H9 (cell line): ENCODE results near the gene NAE1. TPM values are rescaled to one million over a fixed set of nuclear protein-coding genes. Genes with fewer than 3 reads are reported as not detected.

Source experiments
- DNase-seq: peaks from one replicate; pipeline ENCODE4 v3.0.0-alpha.2; 2017
- H2AFZ ChIP-seq: one replicate; pipeline ENCODE4 v1.6.1; 2013; ENCODE audit warnings: mild to moderate bottlenecking, low read length, control low read depth, moderate library complexity
- H2AK5ac ChIP-seq: 2 replicates; pipeline ENCODE4 v1.6.1; 2013; ENCODE audit warnings: low read length, control low read depth, mixed read lengths; ENCODE audit not compliant: insufficient read length
- H2BK120ac ChIP-seq: one replicate; pipeline ENCODE4 v1.6.1; 2013; ENCODE audit warnings: low read depth, mild to moderate bottlenecking, low read length, control low read depth, inconsistent platforms; ENCODE audit not compliant: poor library complexity, severe bottlenecking
- H2BK12ac ChIP-seq: 2 replicates; pipeline ENCODE4 v1.6.1; 2013; ENCODE audit warnings: low read length, control low read depth, mixed read lengths, low read depth; ENCODE audit not compliant: insufficient read length
- H2BK15ac ChIP-seq: 2 replicates; pipeline ENCODE4 v1.6.1; 2013; ENCODE audit warnings: low read depth, low read length, control low read depth
- H2BK20ac ChIP-seq: one replicate; pipeline ENCODE4 v1.6.1; 2013; ENCODE audit warnings: low read depth, mild to moderate bottlenecking, low read length, control low read depth, inconsistent platforms; ENCODE audit not compliant: poor library complexity, severe bottlenecking
- H2BK5ac ChIP-seq: 2 replicates; pipeline ENCODE4 v1.6.1; 2013; ENCODE audit warnings: low read length, control low read depth, mixed read lengths; ENCODE audit not compliant: insufficient read length
- H3K14ac ChIP-seq: 2 replicates; pipeline ENCODE4 v1.6.1; 2013; ENCODE audit warnings: low read length, control low read depth; ENCODE audit not compliant: insufficient read depth
- H3K18ac ChIP-seq: 2 replicates; pipeline ENCODE4 v1.6.1; 2013; ENCODE audit warnings: low read depth, mild to moderate bottlenecking, mixed read lengths, low read length, control low read depth; ENCODE audit not compliant: insufficient read length
- H3K23ac ChIP-seq: 2 replicates; pipeline ENCODE4 v1.6.1; 2013; ENCODE audit warnings: low read length, control low read depth, mixed read lengths, low read depth; ENCODE audit not compliant: insufficient read length
- H3K23me2 ChIP-seq: 2 replicates; pipeline ENCODE4 v1.6.1; 2013; ENCODE audit warnings: low read depth, mild to moderate bottlenecking, mixed read lengths, low read length, control low read depth; ENCODE audit not compliant: insufficient read length, poor library complexity, severe bottlenecking
- H3K27ac ChIP-seq: 2 replicates; pipeline ENCODE4 v1.5.1; 2013; ENCODE audit warnings: low read length, control low read depth, mixed read lengths, low read depth; ENCODE audit not compliant: insufficient read length
- H3K27me3 ChIP-seq: 2 replicates; pipeline ENCODE4 v1.6.1; 2013; ENCODE audit warnings: low read length, control low read depth, inconsistent platforms; ENCODE audit not compliant: insufficient read depth
- H3K4ac ChIP-seq: 2 replicates; pipeline ENCODE4 v1.6.1; 2013; ENCODE audit warnings: low read depth, mild to moderate bottlenecking, control low read depth, inconsistent platforms, low read length, moderate library complexity
- H3K4me1 ChIP-seq: 2 replicates; pipeline ENCODE4 v1.6.1; 2013; ENCODE audit warnings: low read length, control low read depth, inconsistent platforms; ENCODE audit not compliant: insufficient read depth
- H3K4me2 ChIP-seq: 2 replicates; pipeline ENCODE4 v1.6.1; 2013; ENCODE audit warnings: low read length, control low read depth, mixed read lengths; ENCODE audit not compliant: insufficient read length, insufficient read depth
- H3K56ac ChIP-seq: 2 replicates; pipeline ENCODE4 v1.6.1; 2013; ENCODE audit warnings: low read depth, mild to moderate bottlenecking, mixed read lengths, low read length, control low read depth; ENCODE audit not compliant: insufficient read length
- H3K79me1 ChIP-seq: 2 replicates; pipeline ENCODE4 v1.6.1; 2013; ENCODE audit warnings: low read depth, mild to moderate bottlenecking, moderate library complexity, low read length, control low read depth, inconsistent platforms; ENCODE audit not compliant: insufficient read depth, poor library complexity, severe bottlenecking
- H3K79me2 ChIP-seq: 2 replicates; pipeline ENCODE4 v1.6.1; 2013; ENCODE audit warnings: low read length, control low read depth, inconsistent platforms; ENCODE audit not compliant: insufficient read depth
- H3K9ac ChIP-seq: 2 replicates; pipeline ENCODE4 v1.6.1; 2013; ENCODE audit warnings: low read length, control low read depth, mixed read lengths; ENCODE audit not compliant: insufficient read length; ENCODE audit errors: extremely low read depth
- H3K9me3 ChIP-seq: one replicate; pipeline ENCODE4 v1.6.1; 2013; ENCODE audit warnings: low read depth, low read length, inconsistent platforms; ENCODE audit not compliant: control insufficient read depth
- H3T11ph ChIP-seq: one replicate; pipeline ENCODE4 v1.6.1; 2013; ENCODE audit warnings: mild to moderate bottlenecking, low read length, control low read depth, inconsistent platforms
- H4K20me1 ChIP-seq: one replicate; pipeline ENCODE4 v1.6.1; 2013; ENCODE audit not compliant: control insufficient read depth, insufficient read length, insufficient read depth
- H4K5ac ChIP-seq: 2 replicates; pipeline ENCODE4 v1.6.1; 2013; ENCODE audit warnings: low read depth, mild to moderate bottlenecking, mixed read lengths, low read length, control low read depth; ENCODE audit not compliant: insufficient read length
- H4K8ac ChIP-seq: replicated peaks from 2 replicates; pipeline ENCODE4 v1.6.1; 2013; ENCODE audit warnings: low read length, control low read depth, mixed read lengths, low read depth; ENCODE audit not compliant: insufficient read length
- H4K91ac ChIP-seq: 2 replicates; pipeline ENCODE4 v1.6.1; 2013; ENCODE audit warnings: low read depth, mild to moderate bottlenecking, moderate library complexity, mixed read lengths, low read length, control low read depth; ENCODE audit not compliant: insufficient read length
- H3K27ac Mint-ChIP-seq, 3 experiments: 2 replicates in 2 of 3; 3 replicates in 1 of 3; pipeline ENCODE4 v1.8.0; 2020 to 2021; ENCODE audit warnings: mixed read lengths in 3 of 3, mild to moderate bottlenecking in 1 of 3, moderate library complexity in 1 of 3
- H3K27me3 Mint-ChIP-seq: 2 replicates; pipeline ENCODE4 v1.8.0; 2021; ENCODE audit warnings: low read depth, mild to moderate bottlenecking, moderate library complexity, mixed read lengths
- H3K36me3 Mint-ChIP-seq, 3 experiments: 2 replicates in 2 of 3; 3 replicates in 1 of 3; pipeline ENCODE4 v1.8.0; 2020 to 2021; ENCODE audit warnings: low read depth in 3 of 3, mixed read lengths in 3 of 3; ENCODE audit not compliant: insufficient read depth in 1 of 3
- H3K4me1 Mint-ChIP-seq, 2 experiments: 2 replicates each; pipeline ENCODE4 v1.8.0; 2020; ENCODE audit warnings: mixed read lengths in 2 of 2
- H3K4me3 Mint-ChIP-seq, 2 experiments: 2 replicates in 1 of 2; 3 replicates in 1 of 2; pipeline ENCODE4 v1.8.0; 2020 to 2021; ENCODE audit warnings: mild to moderate bottlenecking in 2 of 2, mixed read lengths in 2 of 2, moderate library complexity in 1 of 2
- H3K9me3 Mint-ChIP-seq, 2 experiments: 2 replicates in 1 of 2; 3 replicates in 1 of 2; pipeline ENCODE4 v1.8.0; 2020; ENCODE audit warnings: mild to moderate bottlenecking in 2 of 2, mixed read lengths in 2 of 2, moderate library complexity in 1 of 2
- total RNA-seq: library from RNA; stranded (reverse); gene quantifications from 2 replicates; pipeline ENCODE4 v1.2.1, GENCODE V29; 2021
- TF ChIP-seq, protein P1 (sequence below): fragments of 200-600 bp; sonication (generic); conservative IDR thresholded peaks from 3 replicates; pipeline ENCODE4 v1.8.0; 2021; ENCODE audit warnings: antibody characterized with exemption, mild to moderate bottlenecking

Gene NAE1
- total RNA-seq, 1 experiment from 2014 or later, result 144 TPM

DNA sequence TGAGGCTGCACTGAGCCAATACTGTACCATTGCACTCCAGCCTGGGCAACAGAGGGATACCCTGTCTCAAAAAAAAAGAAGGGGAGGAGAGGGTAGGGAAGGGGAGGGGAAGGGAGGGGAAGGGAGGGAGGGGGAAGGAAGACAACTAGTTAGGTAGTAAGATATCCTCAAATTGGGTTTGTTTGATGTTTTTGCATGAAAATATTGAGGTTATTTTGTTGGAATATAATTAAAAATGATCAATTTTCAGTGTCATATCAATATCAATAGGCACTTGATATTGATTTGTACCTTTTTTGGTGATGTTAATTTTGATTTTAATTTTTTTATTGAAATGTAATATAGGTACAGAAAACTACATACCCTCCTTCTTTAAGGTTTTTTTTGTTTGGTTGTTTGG, 32.9 kb upstream of the NAE1 start:
- Mint-ChIP-seq H3K4me3 (no peak overlapping the region), H3K4me1 (peaks cover 2 to 6% of the 10 kb centered on the region in 2 experiments; a peak in 2 of 4 replicates), H3K27ac (no peak overlapping the region), H3K36me3 (no peaks in the 10 kb centered on the region), H3K27me3 (no peaks in the 10 kb centered on the region; the same call in 1 of the 2 replicates), H3K9me3 (no peaks in the 10 kb centered on the region)
- Histone ChIP-seq H2AK5ac (no peak overlapping the region), H3K4ac (no peak overlapping the region), H3K27ac (no peak overlapping the region), H3K9me3 (no peaks in the 10 kb centered on the region), H3K9ac (no peak overlapping the region), H3K79me2 (no peaks in the 10 kb centered on the region), H2BK5ac (no peak overlapping the region), H2BK120ac (no peak overlapping the region), H3K27me3 (no peaks in the 10 kb centered on the region), H3K79me1 (no peaks in the 10 kb centered on the region), H3K4me1 (no peaks in the 10 kb centered on the region), H3K56ac (no peak overlapping the region), H2BK12ac (no peak overlapping the region), H2AFZ (no peak overlapping the region), H2BK15ac (no peak overlapping the region), H2BK20ac (no peak overlapping the region), H3K23me2 (peaks cover 2% of the 10 kb centered on the region), H3T11ph (no peak overlapping the region), H3K4me2 (no peak overlapping the region), H4K91ac (no peak overlapping the region), H4K20me1 (no peaks in the 10 kb centered on the region), H3K14ac (no peak overlapping the region), H4K5ac (no peak overlapping the region), H4K8ac (no peak overlapping the region), H3K23ac (no peak overlapping the region), H3K18ac (no peak overlapping the region)
- TF ChIP-seq, protein P1, sequence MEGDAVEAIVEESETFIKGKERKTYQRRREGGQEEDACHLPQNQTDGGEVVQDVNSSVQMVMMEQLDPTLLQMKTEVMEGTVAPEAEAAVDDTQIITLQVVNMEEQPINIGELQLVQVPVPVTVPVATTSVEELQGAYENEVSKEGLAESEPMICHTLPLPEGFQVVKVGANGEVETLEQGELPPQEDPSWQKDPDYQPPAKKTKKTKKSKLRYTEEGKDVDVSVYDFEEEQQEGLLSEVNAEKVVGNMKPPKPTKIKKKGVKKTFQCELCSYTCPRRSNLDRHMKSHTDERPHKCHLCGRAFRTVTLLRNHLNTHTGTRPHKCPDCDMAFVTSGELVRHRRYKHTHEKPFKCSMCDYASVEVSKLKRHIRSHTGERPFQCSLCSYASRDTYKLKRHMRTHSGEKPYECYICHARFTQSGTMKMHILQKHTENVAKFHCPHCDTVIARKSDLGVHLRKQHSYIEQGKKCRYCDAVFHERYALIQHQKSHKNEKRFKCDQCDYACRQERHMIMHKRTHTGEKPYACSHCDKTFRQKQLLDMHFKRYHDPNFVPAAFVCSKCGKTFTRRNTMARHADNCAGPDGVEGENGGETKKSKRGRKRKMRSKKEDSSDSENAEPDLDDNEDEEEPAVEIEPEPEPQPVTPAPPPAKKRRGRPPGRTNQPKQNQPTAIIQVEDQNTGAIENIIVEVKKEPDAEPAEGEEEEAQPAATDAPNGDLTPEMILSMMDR, result no peak
- DNase-seq, result no peak
